ENCODE data around the gene HNF4A.

Gene HNF4A

DNA sequence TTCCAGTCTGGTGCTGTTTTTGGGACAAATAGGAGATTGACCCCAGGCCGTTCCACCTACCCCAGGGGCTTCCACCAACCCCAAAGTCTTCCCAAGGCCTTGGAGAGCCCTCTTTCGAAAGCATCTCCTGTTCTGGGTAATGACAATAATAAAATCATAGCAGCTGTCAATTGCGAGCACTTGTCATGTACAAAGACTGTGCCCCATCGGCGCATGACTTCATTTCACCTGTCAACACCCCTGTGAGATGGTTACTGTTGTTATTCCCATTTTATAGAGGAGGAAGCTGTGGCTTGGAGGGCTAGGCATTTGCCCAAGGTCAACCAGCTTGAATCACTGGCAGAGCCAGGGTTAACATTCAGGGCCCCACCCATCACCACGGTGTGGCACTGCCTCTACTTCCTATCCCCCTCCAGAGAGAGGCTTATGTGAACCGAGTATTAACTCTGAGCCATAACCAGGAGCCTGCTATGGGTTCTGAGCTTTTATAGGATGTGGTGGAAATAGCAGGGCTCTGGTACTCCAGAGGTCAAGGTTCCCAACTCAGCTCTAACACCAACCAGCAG is 51.2 kb downstream of the HNF4A start:
- no peak for DNase-seq

DNA sequence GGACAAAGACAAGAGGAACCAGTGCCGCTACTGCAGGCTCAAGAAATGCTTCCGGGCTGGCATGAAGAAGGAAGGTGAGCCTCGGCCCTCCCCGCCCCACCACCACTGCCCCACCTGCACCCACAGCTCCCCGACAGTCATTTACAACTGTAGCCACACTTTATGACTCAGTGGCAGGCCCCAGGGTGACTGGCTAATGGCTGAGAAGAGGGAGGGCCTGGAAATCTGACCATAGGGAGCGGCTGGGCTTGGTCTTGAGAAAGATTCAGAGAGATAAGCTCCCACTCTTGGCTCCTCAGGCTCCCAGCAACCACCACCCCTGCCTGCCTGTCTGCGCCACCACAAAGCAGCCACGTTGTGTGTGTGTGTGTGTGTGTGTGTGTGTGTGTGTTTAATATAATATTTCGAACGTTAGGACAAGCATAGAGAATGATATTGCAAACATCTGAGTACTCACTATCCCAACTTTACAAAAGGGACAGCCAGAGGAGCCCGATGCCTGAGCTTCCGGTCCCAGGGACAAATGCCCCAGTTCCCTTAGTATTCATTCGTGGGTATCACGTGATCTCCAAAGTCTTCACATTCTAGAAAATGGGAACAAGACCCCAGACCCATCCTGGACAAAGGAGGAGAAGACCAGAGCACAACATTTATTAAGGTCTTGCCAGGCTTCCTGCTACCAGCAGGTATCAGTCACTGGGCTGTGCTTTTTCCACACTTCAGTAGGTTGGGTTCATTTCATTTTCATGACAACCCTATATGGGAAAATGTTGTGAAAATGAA is 52.1 kb downstream of the HNF4A start:
- no peak for DNase-seq

DNA sequence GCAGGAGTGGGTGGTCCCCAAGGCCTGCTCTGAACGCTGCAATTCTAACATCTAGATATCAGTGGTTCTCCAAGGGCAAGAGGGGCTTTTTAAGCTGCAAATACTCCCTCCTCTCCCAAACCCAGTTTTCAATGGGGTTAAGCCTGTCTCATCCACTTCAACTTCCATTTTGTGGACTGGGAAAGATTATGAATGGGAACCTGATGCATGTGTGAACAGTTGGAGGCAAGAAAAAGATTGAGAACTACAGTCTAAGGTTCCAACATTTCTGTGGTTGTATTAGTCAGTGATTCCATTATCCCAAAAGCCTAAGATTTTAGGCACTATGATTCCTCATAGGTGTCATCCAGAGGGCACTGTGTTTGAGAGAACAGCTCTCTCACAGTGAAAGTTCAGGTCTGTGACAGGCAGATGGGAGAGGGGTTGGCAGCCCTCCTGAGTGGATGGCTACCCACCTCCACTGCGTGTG is 53.7 kb downstream of the HNF4A start:
- DNase-seq, result no peak

DNA sequence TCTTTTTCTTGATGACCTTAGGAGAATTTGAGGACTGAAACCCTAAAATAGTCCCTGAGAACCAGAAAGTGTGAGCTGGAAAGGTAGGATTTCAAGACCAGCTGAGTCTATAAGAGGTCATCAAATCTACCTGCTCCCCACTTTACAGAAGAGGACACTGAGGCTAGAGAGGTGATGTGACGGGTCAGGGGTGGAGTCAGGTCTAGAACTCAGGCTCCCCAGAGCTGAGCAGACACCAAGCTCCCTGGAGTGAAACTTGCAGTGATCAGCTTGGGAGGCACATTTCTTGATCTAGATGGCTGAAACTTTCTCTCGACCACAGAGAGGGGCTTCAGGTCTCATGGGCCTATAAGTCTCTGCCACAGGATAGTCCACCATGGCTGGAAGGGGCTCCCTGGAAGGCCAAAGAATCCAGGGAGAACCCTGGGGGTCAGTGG is 55.1 kb downstream of the HNF4A start:
- DNase-seq, result no peak

DNA sequence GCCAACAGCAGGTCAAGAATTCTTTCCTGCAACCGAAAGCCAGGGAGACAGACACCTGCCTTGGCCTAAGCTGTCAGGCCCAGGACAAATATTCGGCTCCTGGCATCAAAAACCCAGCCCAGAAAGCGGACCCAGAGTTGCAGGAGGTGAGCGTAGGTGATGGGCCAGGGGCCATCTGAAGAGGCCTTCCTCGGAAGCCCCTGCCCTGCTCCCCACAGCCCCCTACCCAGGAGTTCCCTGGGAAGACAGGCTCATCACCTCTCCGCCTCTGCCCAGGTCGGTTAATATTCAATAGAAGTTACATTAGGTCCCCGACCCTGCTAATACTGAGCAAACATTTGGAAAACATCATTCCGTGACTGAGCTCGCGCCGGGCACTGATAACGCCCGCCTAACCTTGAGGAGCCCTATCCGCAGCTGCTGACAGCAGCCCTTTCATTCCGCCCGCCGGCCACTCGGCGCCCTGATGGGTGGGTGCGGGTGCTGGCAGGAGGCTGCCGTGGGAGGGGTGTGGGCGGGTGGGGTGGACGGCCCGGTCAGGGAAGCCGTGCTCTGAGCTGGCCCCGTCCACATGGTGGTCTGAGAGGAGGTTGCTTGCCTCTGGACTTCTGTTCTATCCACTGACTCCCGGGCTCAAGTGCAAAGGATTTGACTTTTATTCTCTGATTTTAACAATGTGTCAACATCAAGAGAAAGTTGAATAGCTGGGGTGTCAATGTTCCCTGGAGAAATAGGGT is 55.7 kb downstream of the HNF4A start:
- no peak for DNase-seq

DNA sequence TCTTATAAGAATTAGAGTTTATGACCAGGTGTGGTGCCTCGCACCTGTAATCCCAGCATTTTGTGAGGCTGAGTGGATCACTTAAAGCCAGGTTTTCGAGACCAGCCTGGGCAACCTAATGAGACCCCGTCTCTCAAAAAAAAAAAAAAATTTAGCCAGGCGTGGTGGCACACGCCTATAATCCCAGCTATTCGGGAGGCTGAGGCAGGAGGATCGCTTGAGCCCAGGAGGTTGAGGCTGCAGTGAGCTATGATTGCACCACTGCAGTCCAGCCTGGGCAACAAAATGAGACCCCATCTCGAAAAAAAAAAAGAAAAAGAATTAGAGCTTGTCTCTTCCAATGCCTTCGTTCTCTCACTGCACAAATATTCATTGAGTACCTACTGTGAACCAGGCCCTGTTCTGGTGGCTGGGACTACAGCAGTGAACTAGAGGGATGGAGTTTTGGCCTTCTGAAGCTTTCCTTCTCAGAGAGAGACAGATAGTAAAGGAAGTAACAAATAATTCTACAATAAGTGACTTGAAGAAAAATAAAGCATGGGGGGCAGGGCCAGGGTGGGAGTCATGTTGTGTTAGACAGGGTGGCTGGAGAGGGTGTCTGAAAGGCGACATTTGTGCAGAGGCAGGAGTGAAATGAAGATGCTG is 56.4 kb downstream of the HNF4A start:
- DNase-seq, result no peak

DNA sequence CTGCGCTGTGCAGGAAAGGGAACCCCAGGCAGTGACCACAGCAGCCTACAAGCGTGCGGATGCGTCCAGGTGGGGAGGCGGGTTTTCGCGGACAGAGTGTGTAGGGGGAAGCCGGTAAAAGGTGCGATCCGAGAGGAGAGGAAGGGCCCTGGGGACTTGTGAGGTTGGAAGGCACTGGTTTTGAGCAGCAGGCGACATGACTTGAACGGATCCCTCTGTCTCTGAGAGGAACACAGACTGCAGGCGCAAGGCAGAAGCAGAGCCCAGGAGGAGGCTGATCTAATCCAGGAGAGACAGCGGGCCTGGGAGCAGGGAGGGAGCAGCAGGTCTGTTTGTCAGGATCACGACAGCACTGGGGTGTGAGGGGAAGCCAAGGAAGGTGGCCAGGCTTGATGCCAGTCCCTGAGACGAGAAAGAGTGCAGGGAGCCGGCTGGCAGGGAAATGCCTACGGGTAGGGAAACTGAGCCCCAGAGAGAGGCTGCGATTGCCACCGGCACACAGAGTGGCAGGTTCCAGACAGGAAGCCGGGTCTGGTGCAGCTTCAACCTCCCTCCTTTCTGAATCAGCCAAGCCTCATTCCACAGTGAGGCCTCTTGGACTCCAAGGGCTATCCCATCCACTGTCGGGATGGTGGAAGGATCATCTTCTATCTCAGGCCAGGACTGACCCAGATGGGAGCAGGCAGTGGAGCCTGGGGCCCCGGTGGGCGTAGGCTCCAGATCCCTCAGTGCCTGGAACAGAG is 57.1 kb downstream of the HNF4A start:
- no peak for DNase-seq

DNA sequence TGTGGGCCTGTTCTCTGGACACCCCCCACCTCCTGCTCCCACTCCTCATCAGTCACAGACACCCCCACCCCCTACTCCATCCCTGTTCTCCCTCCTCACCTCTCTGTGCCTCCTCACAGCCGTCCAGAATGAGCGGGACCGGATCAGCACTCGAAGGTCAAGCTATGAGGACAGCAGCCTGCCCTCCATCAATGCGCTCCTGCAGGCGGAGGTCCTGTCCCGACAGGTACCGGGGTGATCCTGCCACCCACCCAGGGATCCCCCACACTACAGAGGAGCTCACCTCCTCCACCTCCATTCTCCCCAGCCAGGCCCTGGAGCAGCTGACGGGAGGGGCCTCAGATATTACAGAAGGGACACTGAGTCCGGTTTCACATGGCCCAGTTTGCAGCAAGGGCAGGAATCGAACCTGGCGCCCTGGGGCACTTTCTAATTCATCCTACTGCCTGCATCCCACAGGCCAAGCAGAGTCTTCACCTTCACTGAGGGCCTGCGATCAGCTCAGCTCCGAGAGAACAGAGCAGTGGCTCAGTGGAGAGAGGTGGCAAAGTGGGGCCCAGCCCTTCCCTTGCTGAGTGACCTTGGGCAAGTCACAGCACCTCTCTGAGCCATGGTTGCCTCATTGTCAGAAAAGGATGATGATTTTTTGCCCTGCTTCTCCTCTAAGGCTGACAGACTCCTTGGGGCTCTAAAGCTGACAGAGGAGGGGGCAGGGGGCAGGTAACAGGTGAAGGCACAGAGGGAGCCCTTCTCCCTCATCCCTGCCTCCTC is 58.3 kb downstream of the HNF4A start:
- DNase-seq, result no peak

DNA sequence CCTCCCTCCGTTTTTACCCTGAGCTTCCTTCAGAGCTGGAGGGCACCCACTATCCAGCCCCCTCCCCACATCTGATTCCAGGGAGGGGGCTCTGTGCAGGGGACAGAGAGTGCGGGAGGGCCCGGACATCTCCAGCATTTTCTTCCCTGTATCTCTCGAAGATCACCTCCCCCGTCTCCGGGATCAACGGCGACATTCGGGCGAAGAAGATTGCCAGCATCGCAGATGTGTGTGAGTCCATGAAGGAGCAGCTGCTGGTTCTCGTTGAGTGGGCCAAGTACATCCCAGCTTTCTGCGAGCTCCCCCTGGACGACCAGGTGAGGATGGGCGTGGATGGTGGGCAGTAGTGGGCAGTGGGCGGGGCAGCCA is 58.8 kb downstream of the HNF4A start:
- no peak for DNase-seq

DNA sequence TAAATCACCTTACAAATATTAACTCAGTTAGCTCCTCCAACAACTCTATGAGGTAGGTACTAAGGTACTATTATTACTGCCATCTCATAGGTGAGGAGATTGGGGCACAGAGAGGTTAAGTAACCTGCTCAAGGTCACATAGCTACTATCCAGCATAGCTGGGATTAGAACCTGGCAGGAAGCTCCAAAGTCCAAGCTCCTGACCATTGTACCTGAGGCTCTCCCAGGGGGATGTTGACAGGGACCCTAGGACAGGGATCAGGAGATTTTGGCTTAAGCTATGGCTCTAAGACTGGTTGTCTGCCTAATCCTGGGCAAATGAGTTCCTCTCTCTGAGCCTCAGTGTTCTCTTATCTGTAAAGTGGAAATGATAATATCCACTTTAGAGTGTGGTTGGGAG is 59.3 kb downstream of the HNF4A start:
- no peak for DNase-seq

DNA sequence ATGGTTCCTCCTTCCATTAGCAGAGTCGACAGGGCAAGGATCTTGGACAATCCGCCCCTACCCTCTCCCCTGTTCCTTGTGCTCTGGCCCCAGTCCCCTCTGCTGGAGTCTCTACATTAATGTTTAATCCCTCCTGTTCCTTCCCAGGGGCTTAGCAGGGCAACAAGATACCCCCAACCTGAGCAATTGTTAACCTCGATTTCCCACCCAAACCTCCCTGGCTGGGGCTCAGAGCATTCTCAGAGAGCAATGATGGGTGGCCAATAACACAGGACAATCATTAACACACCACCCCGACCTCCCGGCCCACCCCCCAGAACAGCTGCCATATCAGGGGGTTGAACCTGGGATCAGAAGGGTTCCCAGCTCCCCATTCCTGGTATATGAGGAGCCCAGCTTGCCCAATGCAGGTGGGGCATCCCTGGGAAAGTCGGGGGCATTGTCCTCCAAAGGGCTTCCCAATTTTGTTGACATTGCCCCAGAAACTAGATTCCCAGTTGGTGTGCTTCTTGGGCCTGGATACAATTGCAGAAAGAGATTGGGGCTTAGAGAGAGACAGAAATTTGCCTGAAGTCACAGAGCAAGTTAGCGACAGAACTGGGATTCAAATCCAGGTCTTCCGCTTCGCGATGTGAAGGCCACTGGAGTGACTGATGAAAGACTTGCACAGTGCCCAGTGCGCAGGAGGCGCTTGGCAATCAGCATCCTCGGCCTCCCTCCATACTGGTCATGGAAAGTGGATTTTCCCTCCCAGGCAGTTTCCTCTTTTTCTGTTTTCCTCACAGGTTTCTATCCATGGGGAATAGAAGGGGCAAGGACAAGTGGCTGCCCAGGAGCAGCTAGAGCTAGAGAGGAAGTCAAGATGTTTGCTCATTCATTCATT is 60.6 kb downstream of the HNF4A start:
- no peak for DNase-seq

DNA sequence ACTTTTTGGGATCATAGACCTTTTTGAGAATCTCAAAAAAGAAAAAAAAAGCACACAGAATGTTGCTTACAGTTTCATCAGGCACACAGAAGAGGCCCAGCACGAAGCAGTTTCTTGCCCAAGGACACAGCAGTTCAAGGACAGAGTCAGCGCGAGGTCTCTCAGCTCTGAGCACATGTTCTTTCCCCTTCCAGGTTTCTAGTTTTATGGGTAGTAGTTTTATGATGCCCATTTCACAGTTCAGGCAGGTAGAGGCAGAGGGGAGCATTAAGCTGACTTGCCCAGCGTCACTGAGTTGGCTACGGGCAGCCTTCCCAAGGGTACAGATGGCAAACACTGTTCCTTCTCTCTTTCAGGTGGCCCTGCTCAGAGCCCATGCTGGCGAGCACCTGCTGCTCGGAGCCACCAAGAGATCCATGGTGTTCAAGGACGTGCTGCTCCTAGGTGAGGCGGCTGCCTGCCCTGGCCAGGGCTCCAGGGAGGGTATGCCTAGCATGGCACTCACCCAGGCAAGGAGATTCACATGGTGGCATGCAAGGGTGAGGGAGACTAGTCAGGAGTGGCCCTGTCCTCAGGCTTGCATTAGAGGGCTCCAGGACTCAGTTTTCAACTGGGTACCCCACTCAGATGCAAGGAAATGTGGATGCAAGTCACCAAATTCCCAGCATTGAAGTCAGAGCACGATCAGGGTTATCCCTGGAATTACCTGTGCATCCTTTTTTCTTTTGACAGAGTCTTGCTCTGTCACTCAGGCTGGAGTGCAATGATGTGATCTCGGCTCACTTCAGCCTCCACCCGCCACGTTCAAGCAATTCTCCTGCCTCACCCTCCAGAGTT is 62.8 kb downstream of the HNF4A start:
- no peak for DNase-seq

DNA sequence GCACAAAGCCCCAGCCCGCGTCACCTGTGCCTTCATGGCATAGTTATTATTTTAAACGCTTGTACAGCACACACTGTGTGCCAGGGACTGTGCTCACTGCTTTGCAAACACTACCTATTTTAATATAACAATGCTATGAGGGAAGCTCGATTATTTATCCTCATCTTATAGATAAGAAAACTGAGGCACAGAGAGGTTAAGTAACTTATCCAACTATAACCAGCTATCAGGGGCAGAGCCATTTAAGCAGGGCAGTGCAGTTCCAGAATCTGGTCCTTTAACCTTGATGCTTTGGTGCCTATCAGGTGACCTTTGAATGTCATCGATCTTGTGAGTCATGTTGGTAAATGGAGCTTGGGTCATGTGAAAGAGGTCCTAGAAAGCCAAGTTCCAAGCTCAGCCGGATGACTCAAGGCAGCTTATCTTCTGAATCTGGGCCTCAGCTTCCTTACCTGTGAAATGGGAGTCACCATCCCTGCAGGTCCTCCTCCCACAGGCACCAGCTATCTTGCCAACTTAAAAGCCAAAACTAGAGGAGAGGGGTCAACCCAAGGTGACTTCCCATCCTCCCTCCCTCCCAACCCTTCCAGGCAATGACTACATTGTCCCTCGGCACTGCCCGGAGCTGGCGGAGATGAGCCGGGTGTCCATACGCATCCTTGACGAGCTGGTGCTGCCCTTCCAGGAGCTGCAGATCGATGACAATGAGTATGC is 63.8 kb downstream of the HNF4A start:
- DNase-seq, result no peak

DNA sequence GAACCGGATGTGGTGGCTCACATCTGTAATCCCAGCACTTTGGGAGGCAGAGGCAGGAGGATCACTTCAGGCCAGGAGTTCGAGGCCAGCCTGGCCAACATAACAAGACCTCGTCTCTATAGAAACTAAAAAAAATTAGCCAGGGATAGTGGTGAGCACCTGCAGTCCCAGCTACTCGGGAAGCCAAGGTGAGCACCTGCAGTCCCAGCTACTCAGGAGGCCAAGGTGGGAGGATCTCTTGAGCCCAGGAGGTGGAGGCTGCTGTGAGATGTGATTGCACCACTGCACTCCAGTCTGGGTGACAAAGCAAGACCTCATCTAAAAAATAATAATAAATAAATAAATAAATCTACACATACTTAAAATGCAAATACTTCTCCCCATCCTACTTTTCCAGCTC is 65.0 kb downstream of the HNF4A start:
- DNase-seq, result no peak

DNA sequence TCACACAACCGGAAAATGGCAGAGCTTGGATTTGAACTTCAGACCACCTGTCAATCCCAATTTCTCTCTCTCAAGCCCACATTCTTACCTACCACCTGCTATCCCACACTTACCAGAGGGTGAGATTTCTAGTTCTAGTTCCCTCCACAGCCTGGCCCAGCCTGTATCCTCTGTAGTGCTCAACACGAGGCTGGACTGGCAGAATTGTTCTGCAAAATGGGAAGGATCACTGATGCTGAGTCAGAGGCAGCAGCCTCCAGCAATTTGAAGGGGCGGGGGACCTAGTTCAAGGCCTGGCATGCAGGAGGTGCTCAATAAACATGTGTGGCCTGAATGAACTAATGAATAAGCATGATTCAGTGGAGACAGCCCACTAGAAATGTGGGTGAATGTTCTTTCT is 66.6 kb downstream of the HNF4A start:
- DNase-seq, result no peak

DNA sequence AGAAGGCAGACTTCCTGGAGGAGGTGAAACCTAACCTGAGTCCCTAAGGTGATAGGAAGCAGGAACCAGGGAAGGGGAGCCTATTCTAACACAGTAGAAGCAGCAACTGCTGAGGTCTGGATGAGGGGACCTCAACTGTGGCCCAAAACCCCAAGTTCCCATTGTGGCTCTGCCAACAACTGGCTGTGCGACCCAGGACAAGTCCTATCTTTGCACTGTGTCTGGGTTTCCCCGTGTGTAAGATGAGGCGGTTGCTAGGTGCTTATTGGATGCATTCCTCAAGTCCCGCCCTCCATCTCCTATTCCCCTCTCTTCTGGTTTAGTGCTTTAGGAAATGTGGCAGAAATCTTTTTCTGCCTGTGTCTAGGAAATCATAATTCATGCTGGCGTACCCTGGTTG is 68.0 kb downstream of the HNF4A start:
- no peak for DNase-seq

DNA sequence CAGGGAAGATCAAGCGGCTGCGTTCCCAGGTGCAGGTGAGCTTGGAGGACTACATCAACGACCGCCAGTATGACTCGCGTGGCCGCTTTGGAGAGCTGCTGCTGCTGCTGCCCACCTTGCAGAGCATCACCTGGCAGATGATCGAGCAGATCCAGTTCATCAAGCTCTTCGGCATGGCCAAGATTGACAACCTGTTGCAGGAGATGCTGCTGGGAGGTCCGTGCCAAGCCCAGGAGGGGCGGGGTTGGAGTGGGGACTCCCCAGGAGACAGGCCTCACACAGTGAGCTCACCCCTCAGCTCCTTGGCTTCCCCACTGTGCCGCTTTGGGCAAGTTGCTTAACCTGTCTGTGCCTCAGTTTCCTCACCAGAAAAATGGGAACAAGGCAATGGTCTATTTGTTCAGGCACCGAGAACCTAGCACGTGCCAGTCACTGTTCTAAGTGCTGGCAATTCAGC is 68.6 kb downstream of the HNF4A start:
- DNase-seq, result no peak

DNA sequence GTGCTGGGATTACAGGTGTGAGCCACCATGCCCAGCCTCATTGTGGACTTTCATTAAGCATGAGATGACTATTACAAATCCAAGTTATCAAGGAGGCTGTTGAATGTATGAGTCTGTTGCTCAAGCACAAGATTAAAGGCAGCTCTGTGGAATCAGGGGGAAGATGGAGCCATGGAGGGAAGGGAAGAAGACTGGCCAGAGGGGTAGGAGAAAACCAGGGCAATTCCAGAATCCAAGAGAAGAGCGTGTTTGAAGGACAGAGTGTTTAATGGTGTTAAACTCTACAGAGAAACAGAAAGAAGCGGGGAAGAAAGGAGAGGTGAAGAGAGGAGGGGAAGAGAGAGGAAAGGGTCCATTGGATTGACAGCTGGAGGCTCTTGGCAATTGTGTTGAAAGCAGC is 70.4 kb downstream of the HNF4A start:
- DNase-seq, result no peak
